A549 treated with CORT108297 at 1 μM for 4 hours (cell line): ENCODE data around the gene CTDNEP1. TPM values are rescaled to one million over a fixed set of nuclear protein-coding genes. Genes with fewer than 3 reads are reported as not detected.

ENCODE experiments used
- total RNA-seq: library from RNA; stranded (reverse); fragments of 200-300 nt; extraction: Qiagen RNA extraction; gene quantifications from 5 replicates; pipeline ENCODE4 v1.2.3, GENCODE V29; 2022

CTDNEP1 gene
- 221 to 239 TPM (median 226 TPM) in 5 replicates for total RNA-seq

DNA sequence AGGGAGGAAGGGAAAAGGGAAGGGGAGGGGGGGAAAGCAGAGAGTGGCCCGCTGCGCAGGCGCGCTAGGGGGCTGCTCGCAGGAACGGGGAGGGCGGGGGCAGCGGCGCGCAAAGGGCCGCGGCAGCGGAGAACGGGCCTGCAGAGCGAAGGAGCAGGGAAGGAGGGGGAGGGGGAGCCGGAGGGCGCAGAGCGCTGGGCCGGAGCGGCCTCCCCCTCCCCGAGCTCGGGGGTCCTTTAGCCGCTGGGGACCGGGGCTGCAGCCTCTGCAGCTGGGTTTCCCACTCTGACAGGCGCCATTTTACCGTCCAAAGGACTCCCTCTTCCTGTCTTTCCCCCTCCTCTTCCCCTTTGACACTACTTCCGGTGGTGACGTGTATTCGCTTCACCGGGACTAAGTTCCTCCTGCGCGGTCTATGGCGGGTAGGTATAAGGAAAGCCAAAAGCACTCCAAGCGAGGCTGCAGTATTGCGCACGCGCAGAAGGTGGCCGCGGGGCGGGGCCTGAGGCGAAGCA is at the start of gene CTDNEP1:
Gene CTDNEP1, minus strand, starts transcription at position 74 of the 515 bp plus-strand sequence. CDS start 438 bp downstream, outside the sequence.

GRCh38 chr17:7294614-7295153 is 43.1 kb upstream of the CTDNEP1 start, which contains the start of gene YBX2:
YBX2 (minus strand) TSS chr17:7294639; CDS start chr17:7294500, 139 bp downstream.

DNA sequence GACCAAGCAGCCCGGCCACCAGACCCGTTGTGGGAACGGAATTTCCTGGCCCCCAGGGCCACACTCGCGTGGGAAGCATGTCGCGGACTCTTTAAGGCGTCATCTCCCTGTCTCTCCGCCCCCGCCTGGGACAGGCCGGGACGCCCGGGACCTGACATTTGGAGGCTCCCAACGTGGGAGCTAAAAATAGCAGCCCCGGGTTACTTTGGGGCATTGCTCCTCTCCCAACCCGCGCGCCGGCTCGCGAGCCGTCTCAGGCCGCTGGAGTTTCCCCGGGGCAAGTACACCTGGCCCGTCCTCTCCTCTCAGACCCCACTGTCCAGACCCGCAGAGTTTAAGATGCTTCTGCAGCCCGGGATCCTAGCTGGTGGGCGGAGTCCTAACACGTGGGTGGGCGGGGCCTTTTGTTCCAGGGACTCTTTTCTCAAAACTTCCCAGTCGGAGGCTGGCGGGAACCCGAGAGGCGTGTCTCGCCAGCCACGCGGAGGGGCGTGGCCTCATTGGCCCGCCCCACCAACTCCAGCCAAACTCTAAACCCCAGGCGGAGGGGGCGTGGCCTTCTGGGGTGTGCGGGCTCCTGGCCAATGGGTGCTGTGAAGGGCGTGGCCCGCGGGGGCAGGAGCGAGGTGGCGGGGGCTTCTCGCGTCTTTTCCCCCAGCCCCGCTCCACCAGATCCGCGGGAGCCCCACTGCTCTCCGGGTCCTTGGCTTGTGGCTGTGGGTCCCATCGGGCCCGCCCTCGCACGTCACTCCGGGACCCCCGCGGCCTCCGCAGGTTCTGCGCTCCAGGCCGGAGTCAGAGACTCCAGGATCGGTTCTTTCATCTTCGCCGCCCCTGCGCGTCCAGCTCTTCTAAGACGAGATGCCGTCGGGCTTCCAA is 29.8 kb upstream of the CTDNEP1 start, which contains the start of gene SLC2A4:
Gene SLC2A4, plus strand, starts transcription at position 645 of the 879 bp plus-strand sequence. Its CDS starts 217 bp downstream, at position 862.

GRCh38 chr17:7262192-7262934 is 10.8 kb upstream of the CTDNEP1 start, which contains the start of gene CLDN7:
CLDN7 (minus strand) TSS chr17:7262478; CDS start chr17:7262043, 435 bp downstream.

GRCh38 chr17:7252176-7253043 is 876 bp upstream of the CTDNEP1 start, which contains the start of gene ELP5:
ELP5 (plus strand) TSS chr17:7252215; CDS start chr17:7252551, 336 bp downstream.

GRCh38 chr17:7241783-7242716 is 9.5 kb downstream of the CTDNEP1 start, which contains the start of gene GABARAP:
GABARAP (minus strand) TSS chr17:7242449; CDS start chr17:7242330, 119 bp downstream.

DNA sequence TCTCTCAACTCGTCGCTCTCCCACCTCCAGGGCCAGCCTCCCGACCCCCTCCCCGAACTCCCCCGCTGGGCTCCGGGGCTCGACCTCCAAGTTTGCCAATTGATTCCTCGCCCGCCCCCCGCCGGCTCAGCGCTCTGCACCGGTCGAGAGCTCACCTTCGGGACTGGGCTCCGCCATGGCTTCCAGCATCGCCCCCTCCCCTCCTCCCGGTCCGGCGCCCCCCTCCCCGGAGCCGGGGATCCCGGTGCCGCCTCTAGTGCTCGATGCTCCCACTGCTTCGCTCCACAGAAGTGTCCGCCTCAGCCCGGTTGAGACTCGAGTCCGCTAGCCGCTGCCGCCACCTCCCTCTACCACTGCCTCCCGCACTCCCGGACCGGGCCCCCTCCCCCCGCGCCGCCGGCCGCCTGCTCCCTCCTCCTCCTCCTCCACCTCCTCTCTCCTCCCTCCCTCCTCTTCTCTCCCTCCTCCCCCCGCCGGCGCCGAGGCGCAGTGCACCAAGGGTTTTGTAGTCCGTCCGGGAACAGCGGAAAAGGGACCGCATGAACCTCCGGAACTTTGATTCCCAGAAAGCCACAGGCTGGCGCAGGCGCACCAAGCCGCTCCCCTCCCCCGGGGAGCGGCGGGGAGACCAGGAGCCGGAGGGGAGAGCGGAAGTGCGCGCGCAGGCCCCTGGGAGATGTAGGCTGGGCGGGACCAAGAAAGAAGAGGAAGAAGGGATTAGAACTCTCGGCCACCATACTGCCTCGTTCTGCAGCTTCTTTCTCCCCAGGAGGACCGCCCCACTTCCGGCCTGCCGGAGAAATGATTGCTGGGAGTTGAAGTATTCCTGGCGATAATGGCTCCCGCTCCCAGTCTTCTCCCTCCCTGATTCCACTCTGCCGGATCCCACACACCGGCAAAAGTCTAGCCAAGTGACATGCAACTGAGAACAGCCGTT is 12.2 kb downstream of the CTDNEP1 start, which contains the start of gene PHF23:
Gene PHF23, minus strand, starts transcription at position 367 of the 937 bp plus-strand sequence. Its CDS starts 178 bp downstream, at position 189.

GRCh38 chr17:7234083-7234951 is 17.2 kb downstream of the CTDNEP1 start, which contains the start of gene DVL2:
DVL2 (minus strand) TSS chr17:7234517; CDS start chr17:7234262, 255 bp downstream.

GRCh38 chr17:7219812-7220592 is 31.5 kb downstream of the CTDNEP1 start, which contains the start of the genes ACADVL and DLG4:
ACADVL (plus strand) TSS chr17:7219938; CDS start chr17:7219985, 47 bp downstream.
DLG4 (minus strand) TSS chr17:7219836.

Other genes starting within 250 kb of the CTDNEP1 start
- gene RNASEK, start 239.1 kb downstream of the CTDNEP1 start, total RNA-seq: 448 to 548 TPM (median 468 TPM) in 5 replicates
- gene BCL6B, start 228.7 kb downstream of the CTDNEP1 start, total RNA-seq: not detected in 5 replicates
- gene SLC16A13, start 215.7 kb downstream of the CTDNEP1 start, total RNA-seq: 9.2 to 12.9 TPM (median 11.3 TPM) in 5 replicates
- gene SLC16A11, start 207.6 kb downstream of the CTDNEP1 start, total RNA-seq: not detected in 5 replicates
- not detected in 5 replicates for gene CLEC10A, start 171.5 kb downstream of the CTDNEP1 start, total RNA-seq
- 0.14 TPM in 1 of 5 replicates, not detected in the others for gene ASGR2, start 136.9 kb downstream of the CTDNEP1 start, total RNA-seq
- 0.59 to 1.4 TPM (median 1.2 TPM) in 5 replicates for gene ASGR1, start 72.4 kb downstream of the CTDNEP1 start, total RNA-seq
- 6.8 to 9.8 TPM (median 8.2 TPM) in 5 replicates for gene DLG4, start 31.9 kb downstream of the CTDNEP1 start, total RNA-seq
- 308 to 483 TPM (median 455 TPM) in 5 replicates for gene ACADVL, start 31.8 kb downstream of the CTDNEP1 start, total RNA-seq
- gene DVL2, start 17.2 kb downstream of the CTDNEP1 start, total RNA-seq: 30.7 to 43.1 TPM (median 40.7 TPM) in 5 replicates
- 82.4 to 100 TPM (median 91.5 TPM) in 5 replicates for gene PHF23, start 12.3 kb downstream of the CTDNEP1 start, total RNA-seq
- 645 to 806 TPM (median 682 TPM) in 5 replicates for gene GABARAP, start 9.3 kb downstream of the CTDNEP1 start, total RNA-seq
- 121 to 141 TPM (median 127 TPM) in 5 replicates for gene ELP5, start 481 bp upstream of the CTDNEP1 start, total RNA-seq
- gene CLDN7, start 10.7 kb upstream of the CTDNEP1 start, total RNA-seq: 0.84 to 1.2 TPM (median 0.97 TPM) in 5 replicates
- gene SLC2A4, start 30.0 kb upstream of the CTDNEP1 start, total RNA-seq: 0.15 to 0.27 TPM (median 0.26 TPM) in 5 replicates
- gene YBX2, start 42.9 kb upstream of the CTDNEP1 start, total RNA-seq: 0.53 to 0.69 TPM (median 0.59 TPM) in 5 replicates
- 1,648 to 1,788 TPM (median 1,697 TPM) in 5 replicates for gene EIF5A, start 55.9 kb upstream of the CTDNEP1 start, total RNA-seq
- gene GPS2, start 63.6 kb upstream of the CTDNEP1 start, total RNA-seq: 88.2 to 105 TPM (median 103 TPM) in 5 replicates
- 22.9 to 38.3 TPM (median 34.9 TPM) in 5 replicates for gene NEURL4, start 77.6 kb upstream of the CTDNEP1 start, total RNA-seq
- 0.48 to 5.1 TPM (median 4.2 TPM) in 5 replicates for gene ACAP1, start 84.8 kb upstream of the CTDNEP1 start, total RNA-seq
- gene KCTD11, start 100.4 kb upstream of the CTDNEP1 start, total RNA-seq: 11.8 to 15.9 TPM (median 13.7 TPM) in 5 replicates
- not detected in 5 replicates for gene TMEM95, start 103.4 kb upstream of the CTDNEP1 start, total RNA-seq
- gene TNK1, start 129.4 kb upstream of the CTDNEP1 start, total RNA-seq: 1.3 to 2.0 TPM (median 1.7 TPM) in 5 replicates
- gene PLSCR3, start 142.8 kb upstream of the CTDNEP1 start, total RNA-seq: 37.4 to 45.9 TPM (median 43.5 TPM) in 5 replicates
- gene TMEM256, start 152.4 kb upstream of the CTDNEP1 start, total RNA-seq: 177 to 231 TPM (median 209 TPM) in 5 replicates
- gene NLGN2, start 156.1 kb upstream of the CTDNEP1 start, total RNA-seq: 12.1 to 21.2 TPM (median 19.3 TPM) in 5 replicates
- 0.13 TPM in 1 of 5 replicates, not detected in the others for gene SPEM1, start 168.6 kb upstream of the CTDNEP1 start, total RNA-seq
- 0.05 to 0.10 TPM (median 0.08 TPM) in 4 of 5 replicates, not detected in the other for gene SPEM2, start 173.9 kb upstream of the CTDNEP1 start, total RNA-seq
- 0.04 to 0.06 TPM in 2 of 5 replicates, not detected in the others for gene SPEM3, start 177.1 kb upstream of the CTDNEP1 start, total RNA-seq
- gene TMEM102, start 183.7 kb upstream of the CTDNEP1 start, total RNA-seq: 11.2 to 15.4 TPM (median 13.9 TPM) in 5 replicates
- 0.92 to 1.6 TPM (median 1.4 TPM) in 5 replicates for gene FGF11, start 187.8 kb upstream of the CTDNEP1 start, total RNA-seq
- gene CHRNB1, start 193.3 kb upstream of the CTDNEP1 start, total RNA-seq: 5.2 to 9.8 TPM (median 8.8 TPM) in 5 replicates
- gene ZBTB4, start 227.9 kb upstream of the CTDNEP1 start, total RNA-seq: 19.8 to 26.8 TPM (median 24.2 TPM) in 5 replicates
- not detected in 5 replicates for gene SLC35G6, start 229.7 kb upstream of the CTDNEP1 start, total RNA-seq
- 65.7 to 84.9 TPM (median 82.6 TPM) in 5 replicates for gene POLR2A, start 232.6 kb upstream of the CTDNEP1 start, total RNA-seq